HG03432 (cell line): ENCODE data around the gene BIRC2.
"Not testable (repeated sequence)": the region's sequence is repeated elsewhere in the genome, so short reads cannot be mapped to it uniquely, and the experiment has no call there.

Experiments
- ATAC-seq: cut with Tn5 transposase; IDR thresholded peaks from one replicate; pipeline ENCODE4 v1.9.1; 2021; ENCODE audit warnings: mild to moderate bottlenecking, moderate library complexity; ENCODE audit not compliant: unreplicated experiment

BIRC2 gene

GRCh38 chr11:102346748-102347461 is at the start of gene BIRC2:
TSS of gene BIRC2 (plus strand) at chr11:102347214. CDS start at chr11:102349855, 2,641 bp downstream.
- peak; percentile 92 for ATAC-seq

- not testable (repeated sequence) for ATAC-seq
Observed at GRCh38 chr11:102300837-102301236, 46.2 kb upstream of the BIRC2 start.

- no peak for ATAC-seq
Observed at GRCh38 chr11:102302241-102302640, 44.8 kb upstream of the BIRC2 start.

DNA sequence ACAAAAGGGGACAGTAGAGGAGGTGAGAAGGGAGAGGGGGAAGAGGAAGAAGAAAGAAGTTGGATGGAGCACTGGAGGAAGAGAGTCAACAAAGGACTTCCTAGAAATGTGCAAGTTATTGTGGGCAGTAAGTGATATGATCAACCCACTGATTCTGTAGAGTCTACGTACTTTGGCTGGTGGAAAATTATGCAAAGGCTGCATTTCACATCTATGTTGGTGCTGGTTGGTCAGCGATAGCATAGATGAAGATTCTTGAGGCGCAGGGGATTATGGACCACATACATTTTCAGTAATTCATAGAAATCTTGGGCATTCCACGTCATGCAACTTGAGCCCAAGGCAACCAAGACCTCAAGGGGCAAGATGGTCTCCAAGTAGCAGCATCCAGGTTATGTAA is 42.3 kb upstream of the BIRC2 start:
- no peak for ATAC-seq

- ATAC-seq, result no peak
Observed at GRCh38 chr11:102305352-102306047, 41.5 kb upstream of the BIRC2 start.

- no peak for ATAC-seq
Observed at GRCh38 chr11:102306048-102306597, 40.9 kb upstream of the BIRC2 start.

GRCh38 chr11:102306817-102307726 is 39.9 kb upstream of the BIRC2 start:
- no peak for ATAC-seq

DNA sequence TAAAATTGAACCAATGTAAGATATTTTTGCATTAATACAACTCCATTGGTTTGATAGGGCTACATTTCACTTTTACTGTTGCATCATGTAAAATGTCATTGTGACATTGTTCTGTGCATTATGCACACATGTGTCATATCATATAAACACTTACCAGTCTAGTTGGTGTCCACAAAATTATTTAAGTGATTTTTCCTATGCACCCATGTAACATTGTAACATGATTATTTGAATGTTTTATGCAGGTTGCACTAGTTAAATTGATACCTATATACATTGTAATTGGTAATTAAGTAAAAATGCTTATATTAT is 39.3 kb upstream of the BIRC2 start:
- ATAC-seq, result no peak

GRCh38 chr11:102309621-102310541 is 37.1 kb upstream of the BIRC2 start:
- no peak for ATAC-seq

GRCh38 chr11:102312667-102313066 is 34.3 kb upstream of the BIRC2 start:
- ATAC-seq, result no peak

DNA sequence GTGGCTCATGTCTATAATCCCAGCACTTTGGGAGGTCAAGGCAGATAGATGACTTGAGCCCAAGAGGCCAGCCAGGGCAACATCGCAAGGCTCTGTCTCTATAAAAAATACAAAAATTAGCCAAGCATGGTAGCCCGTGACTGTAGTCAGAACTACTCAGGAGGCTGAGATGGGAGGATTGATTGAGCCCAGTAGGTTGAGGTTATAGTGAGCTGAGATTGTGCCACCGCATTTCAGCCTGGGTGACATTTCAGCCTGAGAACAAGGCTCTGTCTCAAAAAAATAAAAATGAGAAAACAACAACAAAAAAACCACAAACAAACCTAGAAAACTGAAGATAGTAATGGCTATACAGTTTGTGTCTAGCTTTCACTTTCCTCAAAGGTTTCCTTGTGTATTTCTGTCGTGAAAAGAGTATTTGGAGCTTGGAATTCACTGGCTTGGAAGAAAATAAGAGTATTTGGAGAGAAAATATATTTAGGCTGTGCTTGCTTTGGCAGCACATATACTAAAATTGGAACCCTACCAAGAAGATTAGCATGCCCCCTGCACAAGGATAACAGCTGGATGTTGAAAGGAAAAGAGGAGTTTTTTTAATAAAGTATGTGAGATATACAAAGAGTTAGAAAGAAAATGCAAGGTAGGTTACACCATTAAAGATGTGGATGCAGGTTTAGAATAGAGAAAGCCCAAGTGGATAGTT is 33.6 kb upstream of the BIRC2 start:
- no peak for ATAC-seq

- no peak for ATAC-seq
Observed at GRCh38 chr11:102314784-102315183, 32.2 kb upstream of the BIRC2 start.

- ATAC-seq, result no peak
Observed at GRCh38 chr11:102316346-102316904, 30.6 kb upstream of the BIRC2 start.

DNA sequence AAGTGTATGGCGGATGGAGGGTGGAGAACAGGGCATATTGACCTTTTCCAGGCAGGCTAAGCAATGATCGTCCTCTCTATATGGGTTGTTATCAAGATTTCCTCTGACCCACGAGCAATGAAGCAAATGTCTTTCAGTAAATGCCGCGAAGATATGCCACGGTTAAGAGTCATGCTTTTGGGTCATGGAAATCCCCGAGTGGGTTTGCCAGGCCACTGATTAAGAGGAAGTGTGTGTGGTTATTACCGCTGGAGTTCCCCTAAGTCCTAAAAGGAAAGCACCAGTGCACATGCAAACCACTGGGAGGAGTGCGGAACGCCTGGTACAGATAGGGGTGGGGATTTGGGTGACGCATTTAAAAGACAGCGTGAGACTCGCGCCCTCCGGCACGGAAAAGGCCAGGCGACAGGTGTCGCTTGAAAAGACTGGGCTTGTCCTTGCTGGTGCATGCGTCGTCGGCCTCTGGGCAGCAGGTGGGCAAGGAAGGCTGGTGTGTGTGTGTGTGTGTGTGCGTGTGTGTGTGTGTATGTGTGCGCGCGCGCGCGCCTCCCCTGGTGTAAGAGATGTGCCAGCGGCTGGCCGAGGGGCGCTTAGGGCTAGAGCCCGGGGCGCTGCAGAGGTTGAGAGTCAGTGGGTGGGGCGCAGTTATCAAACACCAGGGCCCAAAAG is 29.8 kb upstream of the BIRC2 start, which contains the start of gene BIRC3:
Gene BIRC3, plus strand, starts transcription at position 386 of the 669 bp plus-strand sequence. CDS start 7,026 bp downstream, outside the sequence.
- ATAC-seq, result peak; percentile 86

DNA sequence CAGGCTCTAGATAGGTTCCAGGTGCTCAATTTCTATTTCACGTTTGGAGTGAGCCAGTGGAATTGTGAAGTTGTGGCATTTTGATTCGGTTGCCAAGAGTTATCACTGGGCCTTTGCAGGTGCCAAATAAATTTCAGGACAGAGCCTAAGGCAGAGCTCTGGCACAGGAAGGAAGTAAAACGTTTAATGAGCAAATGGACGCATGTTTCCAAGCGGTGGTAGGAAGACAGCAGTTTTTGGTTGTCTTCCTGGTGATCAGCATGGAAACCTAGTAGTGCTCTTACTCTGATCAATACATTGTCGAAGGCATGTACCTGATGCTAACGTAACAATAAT is 29.3 kb upstream of the BIRC2 start:
- ATAC-seq, result no peak

GRCh38 chr11:102318469-102318868 is 28.5 kb upstream of the BIRC2 start:
- ATAC-seq, result peak; percentile 13

DNA sequence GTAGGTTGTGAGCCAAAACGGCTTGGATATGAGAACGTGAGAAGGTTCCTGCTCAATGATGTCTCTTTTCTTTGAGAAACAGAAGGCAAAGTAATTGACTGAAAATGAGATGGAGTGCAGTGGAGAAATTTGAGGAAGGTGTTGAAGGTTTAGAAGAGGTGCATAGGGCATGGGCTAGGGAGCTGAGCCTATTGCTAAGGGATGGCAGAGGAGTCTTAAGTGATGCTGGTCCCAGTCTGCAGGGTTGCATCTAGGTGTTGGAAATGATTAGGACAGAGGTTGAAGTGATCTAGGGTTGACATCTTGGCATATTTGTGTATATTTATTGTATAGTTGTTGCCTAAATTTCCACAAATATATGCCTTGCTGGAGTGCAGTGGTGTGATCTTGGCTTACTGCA is 27.5 kb upstream of the BIRC2 start:
- ATAC-seq, result no peak

GRCh38 chr11:102320188-102320587 is 26.8 kb upstream of the BIRC2 start:
- ATAC-seq, result no peak

DNA sequence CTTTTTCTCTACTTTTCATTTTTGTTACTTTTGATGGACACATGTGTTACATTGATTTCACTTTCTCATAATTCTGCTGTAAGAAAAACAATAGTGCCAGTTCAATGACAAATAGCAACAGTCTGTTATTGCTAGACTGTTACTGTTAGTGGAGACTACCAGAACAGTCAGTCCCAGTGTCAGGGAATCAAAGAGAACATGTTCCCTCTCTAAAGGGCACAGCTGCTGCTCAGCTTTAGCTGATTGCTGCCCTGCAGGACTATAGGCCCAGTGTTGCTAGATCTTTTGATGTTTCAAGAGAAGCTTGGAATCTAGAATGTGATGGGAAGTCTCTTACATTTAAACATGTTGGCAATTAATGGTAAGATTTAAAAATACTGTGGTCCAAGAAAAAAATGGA is 26.3 kb upstream of the BIRC2 start:
- ATAC-seq, result no peak
